Activated T-cell treated with anti-CD3 and anti-CD28 coated beads, Interleukin-2, amount 50 U/mL, for 1 hour (primary cell): Measurements from ENCODE around the gene TAL2.

Experiments used
- DNase-seq: peaks from one replicate; pipeline ENCODE4 v3.0.0-alpha.2; 2020

The TAL2 gene

DNA sequence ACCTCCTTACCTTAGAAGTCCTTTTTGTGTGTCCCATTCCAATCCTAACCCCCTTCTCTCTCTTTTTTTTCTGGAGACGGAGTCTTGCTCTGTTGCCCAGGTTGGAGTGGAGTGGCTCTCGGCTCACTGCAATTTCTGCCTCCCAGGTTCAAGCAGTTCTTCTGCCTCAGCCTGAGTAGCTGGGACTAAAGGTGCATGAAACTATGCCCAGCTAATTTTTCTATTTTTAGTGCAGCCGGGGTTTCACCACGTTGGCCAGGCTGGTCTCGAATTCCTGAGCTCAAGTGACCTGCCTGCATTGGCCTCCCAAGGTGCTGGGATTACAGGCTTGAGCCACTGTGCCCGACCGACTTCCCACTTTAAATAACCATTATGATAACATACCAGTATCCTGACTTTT lies 49.6 kb downstream of the TAL2 start:
- DNase-seq = no peak

DNA sequence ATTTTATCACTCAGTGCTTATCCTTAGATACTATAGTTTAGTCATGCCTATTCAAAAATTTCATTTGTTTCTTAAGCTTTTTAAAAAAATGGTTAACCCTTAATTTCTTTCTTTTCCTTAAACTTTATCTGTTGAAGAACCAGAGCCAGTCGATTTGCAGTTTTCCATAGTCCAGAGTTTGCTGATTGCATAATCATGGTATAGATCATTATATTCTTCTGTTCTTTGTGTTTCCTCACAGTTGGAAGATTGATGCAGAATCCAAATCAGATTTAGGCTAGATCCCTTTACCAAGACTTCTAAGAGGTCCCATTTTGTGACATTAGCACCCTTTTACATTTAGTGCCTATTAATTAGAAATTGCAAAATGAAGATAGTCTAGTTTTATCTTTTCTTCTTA lies 50.0 kb downstream of the TAL2 start:
- no peak for DNase-seq
